LNCAP (cell line): ENCODE data around the gene EMP3.

ENCODE experiments used
- CTCF ChIP-seq: fragments of 450-650 bp; IDR thresholded peaks from 2 replicates; pipeline ENCODE4 v1.5.1; 2017; ENCODE audit warnings: mild to moderate bottlenecking

Gene EMP3

GRCh38 chr19:48364598-48365348 lies 39.4 kb downstream of the EMP3 start:
- TF ChIP-seq CTCF, result no peak

DNA sequence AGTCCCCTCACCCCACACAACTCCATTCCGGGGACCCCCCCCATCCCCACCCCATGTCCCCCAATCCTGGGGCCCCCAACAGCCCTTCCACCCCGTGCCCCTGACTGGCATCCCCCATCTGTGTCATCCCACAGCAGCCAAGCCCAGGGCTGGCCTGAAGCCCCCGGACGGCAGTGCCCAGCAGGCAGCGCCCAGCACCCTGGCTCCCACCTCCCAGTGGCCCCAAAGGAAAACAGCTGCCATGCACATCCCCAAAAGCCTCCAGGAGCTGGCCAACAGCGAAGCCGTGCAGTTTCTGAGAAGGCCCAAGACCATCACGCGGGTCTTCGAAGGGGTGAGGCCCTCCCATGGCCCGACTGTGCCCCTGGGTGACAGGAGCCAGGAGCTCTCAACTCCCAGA lies 40.2 kb downstream of the EMP3 start:
- TF ChIP-seq CTCF, result no peak

DNA sequence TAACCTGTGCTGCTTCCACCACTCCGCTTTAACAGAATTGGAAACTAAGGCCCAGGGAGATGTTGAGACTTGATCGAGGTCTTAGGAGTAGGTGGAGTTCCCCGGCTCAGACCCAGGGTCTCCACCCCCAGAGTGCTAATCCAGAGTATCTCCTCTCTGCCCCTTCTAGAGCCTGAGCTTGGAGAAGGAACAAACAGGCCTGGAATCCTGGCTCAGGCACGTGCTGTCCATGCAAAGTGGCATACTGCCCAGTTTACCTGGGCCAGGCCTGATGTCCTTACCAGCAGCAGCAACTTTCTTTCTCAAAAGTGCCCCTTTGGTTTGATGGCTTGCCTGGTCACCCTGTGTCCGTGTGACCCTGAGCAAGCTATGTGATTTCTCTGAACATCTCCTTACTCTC lies 42.5 kb downstream of the EMP3 start:
- no peak for TF ChIP-seq CTCF

DNA sequence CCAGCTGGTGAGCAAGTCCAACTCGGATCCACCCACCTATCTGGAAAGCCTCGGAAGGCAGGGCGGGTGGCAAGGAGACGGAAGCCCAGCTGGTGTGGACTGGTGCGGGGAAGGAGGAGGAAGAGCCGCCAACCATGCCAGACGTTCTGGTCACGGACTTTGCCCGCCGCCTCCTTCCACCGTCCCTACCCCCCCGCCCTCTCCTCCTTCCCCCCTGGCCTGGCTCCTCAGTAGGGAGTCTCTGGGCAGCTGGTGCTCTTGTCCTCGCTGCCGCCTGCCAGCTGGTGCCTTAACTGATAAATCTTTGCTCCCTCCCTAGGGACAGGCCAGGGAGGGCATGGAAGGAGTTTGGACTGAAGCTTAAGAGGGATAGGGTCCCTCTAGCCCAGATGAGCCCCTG lies 43.6 kb downstream of the EMP3 start:
- no peak for TF ChIP-seq CTCF

- TF ChIP-seq CTCF, result no peak
These were observed 45.6 kb downstream of the EMP3 start for GRCh38 chr19:48370955-48371354.

- TF ChIP-seq CTCF, result no peak
These were observed 46.0 kb downstream of the EMP3 start for GRCh38 chr19:48371367-48371766.

- TF ChIP-seq CTCF, result no peak
These were observed 47.6 kb downstream of the EMP3 start for GRCh38 chr19:48372904-48373303.

DNA sequence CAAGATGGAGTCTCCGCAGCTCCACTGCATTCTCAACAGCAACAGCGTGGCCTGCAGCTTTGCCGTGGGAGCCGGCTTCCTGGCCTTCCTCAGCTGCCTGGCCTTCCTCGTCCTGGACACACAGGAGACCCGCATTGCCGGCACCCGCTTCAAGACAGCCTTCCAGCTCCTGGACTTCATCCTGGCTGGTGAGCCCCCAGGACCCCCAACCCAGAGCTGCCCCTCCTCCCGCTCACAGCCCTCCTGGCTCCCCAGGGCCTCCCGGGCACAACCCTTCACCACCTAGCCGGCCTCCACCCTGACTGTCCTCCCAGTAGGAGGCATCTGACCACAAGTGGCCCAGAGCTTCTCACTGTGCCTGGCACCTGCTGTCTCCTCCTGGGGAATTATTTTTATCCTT lies 48.2 kb downstream of the EMP3 start:
- no peak for TF ChIP-seq CTCF
